Ishikawa (cell line): ENCODE measurements around the gene BTBD9.

ENCODE experiments used
- CEBPB ChIP-seq: IDR thresholded peaks from 2 replicates; pipeline ENCODE4 v1.6.1; 2012
- CREB1 ChIP-seq: IDR thresholded peaks from 2 replicates; pipeline ENCODE4 v1.6.1; 2012; ENCODE audit warnings: low read depth
- EGR1 ChIP-seq: IDR thresholded peaks from 2 replicates; pipeline ENCODE4 v1.6.1; 2012
- EP300 ChIP-seq: IDR thresholded peaks from 2 replicates; pipeline ENCODE4 v1.6.1; 2012; ENCODE audit warnings: borderline replicate concordance
- FOXM1 ChIP-seq: IDR thresholded peaks from 2 replicates; pipeline ENCODE4 v1.6.1; 2012; ENCODE audit warnings: low read depth, borderline replicate concordance
- NFIC ChIP-seq: IDR thresholded peaks from 2 replicates; pipeline ENCODE4 v1.6.1; 2012
- RAD21 ChIP-seq: IDR thresholded peaks from 2 replicates; pipeline ENCODE4 v1.6.1; 2012; ENCODE audit warnings: low read depth
- TAF1 ChIP-seq: IDR thresholded peaks from 2 replicates; pipeline ENCODE4 v1.6.1; 2012; ENCODE audit warnings: low read depth, mild to moderate bottlenecking
- TCF12 ChIP-seq: IDR thresholded peaks from 2 replicates; pipeline ENCODE4 v1.6.1; 2012; ENCODE audit warnings: low read depth
- TEAD4 ChIP-seq: IDR thresholded peaks from 2 replicates; pipeline ENCODE4 v1.6.1; 2012
- YY1 ChIP-seq: IDR thresholded peaks from 2 replicates; pipeline ENCODE4 v1.6.1; 2012; ENCODE audit warnings: low read depth
- ZBTB7A ChIP-seq: IDR thresholded peaks from 2 replicates; pipeline ENCODE4 v1.6.1; 2012; ENCODE audit warnings: low read depth
- TF ChIP-seq, protein P1 (sequence below): IDR thresholded peaks from 2 replicates; pipeline ENCODE4 v1.6.1; 2012
- TF ChIP-seq, protein P2 (sequence below): IDR thresholded peaks from 2 replicates; pipeline ENCODE4 v1.6.1; 2012; ENCODE audit warnings: low read depth, mild to moderate bottlenecking
- TF ChIP-seq, protein P3 (sequence below): IDR thresholded peaks from 2 replicates; pipeline ENCODE4 v1.6.1; 2012

BTBD9 gene

DNA sequence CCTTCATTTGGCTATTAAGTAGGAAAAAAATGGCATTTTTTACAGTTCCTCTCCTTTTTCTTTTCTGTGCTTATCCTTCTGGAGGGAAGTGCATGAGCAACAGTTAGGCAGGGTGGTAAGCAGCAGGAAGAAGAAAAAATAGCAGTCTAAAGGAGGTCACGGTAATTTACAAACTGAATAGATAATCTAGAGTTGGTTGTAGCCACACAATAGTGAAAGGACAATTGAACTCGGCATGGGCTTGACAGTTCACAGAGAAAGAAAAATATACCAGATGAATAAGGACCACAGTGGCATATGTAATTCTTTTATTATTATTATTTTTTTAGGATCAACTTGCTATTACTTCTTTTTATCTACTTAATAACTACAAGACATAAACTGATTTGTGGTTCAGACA, 358.6 kb downstream of the BTBD9 start:
- TF ChIP-seq RAD21: no peak
- TF ChIP-seq FOXM1: no peak
- TF ChIP-seq CREB1: no peak
- TF ChIP-seq, protein P1, sequence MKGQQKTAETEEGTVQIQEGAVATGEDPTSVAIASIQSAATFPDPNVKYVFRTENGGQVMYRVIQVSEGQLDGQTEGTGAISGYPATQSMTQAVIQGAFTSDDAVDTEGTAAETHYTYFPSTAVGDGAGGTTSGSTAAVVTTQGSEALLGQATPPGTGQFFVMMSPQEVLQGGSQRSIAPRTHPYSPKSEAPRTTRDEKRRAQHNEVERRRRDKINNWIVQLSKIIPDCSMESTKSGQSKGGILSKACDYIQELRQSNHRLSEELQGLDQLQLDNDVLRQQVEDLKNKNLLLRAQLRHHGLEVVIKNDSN: no peak
- TF ChIP-seq, protein P2, sequence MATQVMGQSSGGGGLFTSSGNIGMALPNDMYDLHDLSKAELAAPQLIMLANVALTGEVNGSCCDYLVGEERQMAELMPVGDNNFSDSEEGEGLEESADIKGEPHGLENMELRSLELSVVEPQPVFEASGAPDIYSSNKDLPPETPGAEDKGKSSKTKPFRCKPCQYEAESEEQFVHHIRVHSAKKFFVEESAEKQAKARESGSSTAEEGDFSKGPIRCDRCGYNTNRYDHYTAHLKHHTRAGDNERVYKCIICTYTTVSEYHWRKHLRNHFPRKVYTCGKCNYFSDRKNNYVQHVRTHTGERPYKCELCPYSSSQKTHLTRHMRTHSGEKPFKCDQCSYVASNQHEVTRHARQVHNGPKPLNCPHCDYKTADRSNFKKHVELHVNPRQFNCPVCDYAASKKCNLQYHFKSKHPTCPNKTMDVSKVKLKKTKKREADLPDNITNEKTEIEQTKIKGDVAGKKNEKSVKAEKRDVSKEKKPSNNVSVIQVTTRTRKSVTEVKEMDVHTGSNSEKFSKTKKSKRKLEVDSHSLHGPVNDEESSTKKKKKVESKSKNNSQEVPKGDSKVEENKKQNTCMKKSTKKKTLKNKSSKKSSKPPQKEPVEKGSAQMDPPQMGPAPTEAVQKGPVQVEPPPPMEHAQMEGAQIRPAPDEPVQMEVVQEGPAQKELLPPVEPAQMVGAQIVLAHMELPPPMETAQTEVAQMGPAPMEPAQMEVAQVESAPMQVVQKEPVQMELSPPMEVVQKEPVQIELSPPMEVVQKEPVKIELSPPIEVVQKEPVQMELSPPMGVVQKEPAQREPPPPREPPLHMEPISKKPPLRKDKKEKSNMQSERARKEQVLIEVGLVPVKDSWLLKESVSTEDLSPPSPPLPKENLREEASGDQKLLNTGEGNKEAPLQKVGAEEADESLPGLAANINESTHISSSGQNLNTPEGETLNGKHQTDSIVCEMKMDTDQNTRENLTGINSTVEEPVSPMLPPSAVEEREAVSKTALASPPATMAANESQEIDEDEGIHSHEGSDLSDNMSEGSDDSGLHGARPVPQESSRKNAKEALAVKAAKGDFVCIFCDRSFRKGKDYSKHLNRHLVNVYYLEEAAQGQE: no peak
- TF ChIP-seq TCF12: no peak
- no peak for TF ChIP-seq EP300
- no peak for TF ChIP-seq TAF1

DNA sequence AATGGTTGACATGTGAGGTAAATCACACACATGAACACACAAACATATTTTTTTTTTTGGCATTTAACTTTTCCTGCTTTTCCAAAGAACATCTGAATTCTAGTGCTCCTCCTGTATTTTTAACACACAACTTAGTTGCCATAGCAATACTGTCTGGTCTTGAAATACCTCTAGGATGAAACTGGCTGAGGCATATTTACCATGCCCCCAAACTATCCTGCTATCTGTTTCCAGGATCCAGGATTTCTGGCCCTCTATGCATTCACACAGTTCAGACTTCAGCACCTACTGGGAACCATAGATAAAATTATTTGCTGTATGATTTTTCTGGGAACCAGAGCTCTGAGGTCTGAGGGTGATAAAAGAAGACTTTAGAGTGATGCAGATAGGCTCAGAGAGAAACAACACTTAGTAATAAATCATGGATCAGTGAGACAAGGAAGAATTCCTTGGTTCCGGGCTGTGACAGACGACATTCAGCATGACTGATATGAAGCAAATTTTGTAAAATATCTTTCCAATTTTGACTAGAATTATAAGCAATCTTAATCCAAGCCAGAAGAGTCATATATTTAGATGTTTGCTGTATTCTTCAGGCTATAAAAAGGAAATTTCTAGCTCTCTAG, 359.7 kb downstream of the BTBD9 start:
- TF ChIP-seq RAD21: no peak
- TF ChIP-seq, protein P3, sequence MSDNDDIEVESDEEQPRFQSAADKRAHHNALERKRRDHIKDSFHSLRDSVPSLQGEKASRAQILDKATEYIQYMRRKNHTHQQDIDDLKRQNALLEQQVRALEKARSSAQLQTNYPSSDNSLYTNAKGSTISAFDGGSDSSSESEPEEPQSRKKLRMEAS: no peak
- TF ChIP-seq EGR1: no peak
- TF ChIP-seq CEBPB: no peak
- no peak for TF ChIP-seq TAF1
- no peak for TF ChIP-seq TCF12
- no peak for TF ChIP-seq NFIC
- no peak for TF ChIP-seq ZBTB7A
- TF ChIP-seq, protein P2: no peak
- TF ChIP-seq CREB1: no peak
- no peak for TF ChIP-seq TEAD4
- no peak for TF ChIP-seq FOXM1
- no peak for TF ChIP-seq EP300
- TF ChIP-seq, protein P1: no peak
- TF ChIP-seq YY1: no peak

DNA sequence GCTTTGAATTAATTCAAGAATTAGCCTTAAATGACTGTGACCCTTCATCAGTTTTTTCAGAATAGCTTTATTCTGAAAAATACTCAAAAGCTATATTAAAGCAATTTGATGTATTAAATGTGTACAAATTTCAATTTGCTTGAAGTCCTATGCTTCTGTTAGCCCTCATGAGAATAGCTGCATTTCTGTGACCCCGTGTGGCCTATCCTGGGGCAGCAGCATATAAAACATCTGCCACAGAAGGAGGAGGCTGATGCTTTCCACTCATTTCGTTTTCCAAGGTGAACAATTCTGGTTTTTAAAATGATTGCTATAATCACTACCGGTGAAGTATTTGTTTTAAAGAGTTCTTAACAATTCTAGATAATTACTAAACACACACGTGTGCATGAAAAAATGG, 360.3 kb downstream of the BTBD9 start:
- no peak for TF ChIP-seq CREB1
- TF ChIP-seq TAF1: no peak
- TF ChIP-seq TEAD4: no peak
- no peak for TF ChIP-seq EGR1
- TF ChIP-seq, protein P3: no peak
- TF ChIP-seq ZBTB7A: no peak
- TF ChIP-seq EP300: no peak

DNA sequence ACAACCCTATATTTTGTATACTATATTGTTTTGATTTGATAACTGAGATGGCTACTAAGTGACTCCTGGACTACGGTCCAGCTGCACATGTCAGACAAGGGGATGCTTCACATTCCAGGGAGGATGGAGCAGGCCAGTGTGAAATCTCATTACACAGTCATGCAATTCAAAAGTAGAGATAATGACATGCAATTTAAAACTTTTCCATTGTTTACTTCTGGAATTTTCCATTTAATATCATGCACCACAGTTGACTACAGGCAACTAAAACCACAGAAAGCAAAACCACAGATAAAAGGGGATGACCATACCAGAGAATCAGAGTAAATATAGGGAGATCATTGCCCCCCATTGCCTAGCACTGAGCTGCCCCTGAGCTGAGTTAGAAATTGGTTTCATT, 366.4 kb downstream of the BTBD9 start:
- TF ChIP-seq NFIC (no peak), RAD21 (no peak), EGR1 (no peak), YY1 (no peak), TAF1 (no peak), FOXM1 (no peak), TEAD4 (no peak), CREB1 (no peak), ZBTB7A (no peak), CEBPB (no peak), TCF12 (no peak), EP300 (no peak)
- TF ChIP-seq, protein P1: no peak
- TF ChIP-seq, protein P3: no peak
- TF ChIP-seq, protein P2: no peak
